ENCODE measurements around the gene MVB12B.

MVB12B gene

GRCh38 chr9:126296687-126297086 lies 29.9 kb upstream of the MVB12B start:
- Histone ChIP-seq H2AFZ (ENCODE audit: low read depth, low read length) (no peak overlapping the region), H3K79me2 (ENCODE audit: low read length) (no peaks in the 10 kb centered on the region), H3K27me3 (ENCODE audit: low read depth, low read length) (peaks cover 20% of the 10 kb centered on the region), H4K20me1 (ENCODE audit: insufficient read depth, low read length) (no peaks in the 10 kb centered on the region), H3K9ac (ENCODE audit: low read length) (no peak overlapping the region), H3K27ac (ENCODE audit: low read length) (no peak overlapping the region), H3K4me3 (ENCODE audit: low read length) (no peak overlapping the region), H3K36me3 (replicated peaks; ENCODE audit: low read depth, low read length) (no peaks in the 10 kb centered on the region), H3K4me2 (ENCODE audit: low read length) (no peak overlapping the region), H3K4me1 (ENCODE audit: low read length) (peaks cover 7% of the 10 kb centered on the region), H3K9me3 (ENCODE audit: insufficient read depth, low read length) (no peaks in the 10 kb centered on the region)
- no peak for TF ChIP-seq CTCF (IDR thresholded peaks at IDR 0.05; ENCODE audit: low read depth, low read length)
- no peak for TF ChIP-seq EZH2phosphoT487 (IDR thresholded peaks at IDR 0.05; ENCODE audit: low read depth)

GRCh38 chr9:126297661-126298060 lies 29.0 kb upstream of the MVB12B start:
- Histone ChIP-seq H3K9ac (ENCODE audit: low read length) (no peak overlapping the region), H3K4me1 (ENCODE audit: low read length) (peaks cover 7% of the 10 kb centered on the region), H3K27me3 (ENCODE audit: low read depth, low read length) (peaks cover 16% of the 10 kb centered on the region), H3K4me3 (ENCODE audit: low read length) (no peak overlapping the region), H3K36me3 (replicated peaks; ENCODE audit: low read depth, low read length) (no peaks in the 10 kb centered on the region), H3K9me3 (ENCODE audit: insufficient read depth, low read length) (no peaks in the 10 kb centered on the region), H4K20me1 (ENCODE audit: insufficient read depth, low read length) (no peaks in the 10 kb centered on the region), H3K4me2 (ENCODE audit: low read length) (no peak overlapping the region), H3K27ac (ENCODE audit: low read length) (no peak overlapping the region), H3K79me2 (ENCODE audit: low read length) (no peaks in the 10 kb centered on the region), H2AFZ (ENCODE audit: low read depth, low read length) (no peak overlapping the region)
- TF ChIP-seq CTCF (IDR thresholded peaks at IDR 0.05; ENCODE audit: low read depth, low read length) (no peak), EZH2phosphoT487 (IDR thresholded peaks at IDR 0.05; ENCODE audit: low read depth) (no peak)

GRCh38 chr9:126298063-126298801 lies 28.4 kb upstream of the MVB12B start:
- Histone ChIP-seq H3K36me3 (replicated peaks; ENCODE audit: low read depth, low read length) (no peaks in the 10 kb centered on the region), H3K9me3 (ENCODE audit: insufficient read depth, low read length) (no peaks in the 10 kb centered on the region), H3K27ac (ENCODE audit: low read length) (no peak overlapping the region), H3K4me1 (ENCODE audit: low read length) (peaks cover 7% of the 10 kb centered on the region), H3K9ac (ENCODE audit: low read length) (no peak overlapping the region), H2AFZ (ENCODE audit: low read depth, low read length) (no peak overlapping the region), H4K20me1 (ENCODE audit: insufficient read depth, low read length) (no peaks in the 10 kb centered on the region), H3K4me3 (ENCODE audit: low read length) (no peak overlapping the region), H3K4me2 (ENCODE audit: low read length) (no peak overlapping the region), H3K27me3 (ENCODE audit: low read depth, low read length) (peaks cover 16% of the 10 kb centered on the region), H3K79me2 (ENCODE audit: low read length) (no peaks in the 10 kb centered on the region)
- TF ChIP-seq EZH2phosphoT487 (IDR thresholded peaks at IDR 0.05; ENCODE audit: low read depth) (no peak), CTCF (IDR thresholded peaks at IDR 0.05; ENCODE audit: low read depth, low read length) (no peak)

GRCh38 chr9:126299706-126300276 lies 26.8 kb upstream of the MVB12B start:
- Histone ChIP-seq H4K20me1 (ENCODE audit: insufficient read depth, low read length) (no peaks in the 10 kb centered on the region), H3K36me3 (replicated peaks; ENCODE audit: low read depth, low read length) (no peaks in the 10 kb centered on the region), H3K4me1 (ENCODE audit: low read length) (peaks cover 7% of the 10 kb centered on the region), H3K9ac (ENCODE audit: low read length) (no peak overlapping the region), H3K4me3 (ENCODE audit: low read length) (no peak overlapping the region), H3K79me2 (ENCODE audit: low read length) (no peaks in the 10 kb centered on the region), H3K27me3 (ENCODE audit: low read depth, low read length) (peaks cover 28% of the 10 kb centered on the region), H2AFZ (ENCODE audit: low read depth, low read length) (no peak overlapping the region), H3K9me3 (ENCODE audit: insufficient read depth, low read length) (no peaks in the 10 kb centered on the region), H3K4me2 (ENCODE audit: low read length) (no peak overlapping the region), H3K27ac (ENCODE audit: low read length) (no peak overlapping the region)
- TF ChIP-seq CTCF (IDR thresholded peaks at IDR 0.05; ENCODE audit: low read depth, low read length): no peak
- no peak for TF ChIP-seq EZH2phosphoT487 (IDR thresholded peaks at IDR 0.05; ENCODE audit: low read depth)

Data from OCI-LY3 (cell line).